ENCODE data around the gene CD34. TPM values are rescaled to one million over a fixed set of nuclear protein-coding genes. Genes with fewer than 3 reads are reported as not detected.
A peak's percentile ranks its signal among the peaks of the same experiment; 100 is the strongest.
"Not testable (repeated sequence)": the region's sequence is repeated elsewhere in the genome, so short reads cannot be mapped to it uniquely, and the experiment has no call there.

CD34 gene
- total RNA-seq, 1 experiment from 2014 or later, result 0.04 TPM

DNA sequence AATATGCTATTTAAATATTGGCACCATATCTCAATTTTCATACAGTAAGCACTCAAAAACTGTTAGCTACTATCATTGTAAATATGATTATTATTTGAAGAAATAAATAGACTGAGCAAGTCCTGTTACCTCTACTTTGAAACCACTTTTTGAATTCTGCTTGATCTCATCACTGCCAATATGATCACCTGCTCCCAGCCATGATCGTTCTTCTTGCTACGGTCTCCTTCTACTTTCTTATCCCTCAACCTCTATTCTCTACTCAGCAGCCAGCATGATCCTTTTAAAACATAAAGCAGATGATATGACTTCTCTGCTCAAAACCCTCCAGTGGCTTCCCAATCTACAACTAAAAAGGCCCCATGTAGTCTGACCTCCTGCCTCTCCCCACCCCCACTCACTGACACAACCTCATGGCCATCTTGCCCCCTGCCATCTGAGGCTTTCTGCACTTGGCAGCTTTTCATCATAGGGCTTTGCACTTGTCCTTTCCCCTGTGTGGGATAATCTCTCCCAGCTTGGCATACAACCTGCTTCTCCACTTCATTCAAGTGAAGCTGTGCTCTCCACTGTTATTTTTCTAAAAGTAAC is 27.2 kb downstream of the CD34 start:
- Histone ChIP-seq H3K79me2 (ENCODE audit: low read length) (no peaks in the 10 kb centered on the region), H2AFZ (ENCODE audit: low read length) (peak overlapping the region; percentile 62), H3K9me3 (ENCODE audit: low read length) (no peaks in the 10 kb centered on the region), H3K27me3 (ENCODE audit: low read length) (0 out of 2 replicates have a peak, but pooled peaks cover 3% of the 10 kb centered on the region), H3K4me2 (ENCODE audit: low read depth, low read length, poor library complexity, severe bottlenecking) (peak overlapping the region; percentile 57), H3K36me3 (ENCODE audit: insufficient read depth, low read length) (no peaks in the 10 kb centered on the region), H3K9me2 (replicated peaks; ENCODE audit: insufficient read depth, low read length) (no peaks in the 10 kb centered on the region), H3K9ac (ENCODE audit: low read length) (peak overlapping the region; percentile 32; the same call in 1 of the 2 replicates), H3K4me1 (ENCODE audit: low read length) (peaks cover 19% of the 10 kb centered on the region), H3K4me3 (ENCODE audit: low read length) (0 out of 2 replicates have a peak overlapping the region, but pooled peaks have one; percentile 37), H4K20me1 (ENCODE audit: insufficient read depth, low read depth, low read length) (no peaks in the 10 kb centered on the region), H3K27ac (ENCODE audit: low read length) (no peak overlapping the region)
- DNase-seq, result no peak

GRCh38 chr1:207883104-207883651 is 27.7 kb downstream of the CD34 start:
- peak overlapping the region; percentile 62 for H2AFZ ChIP-seq (ENCODE audit: low read length)
- no peaks in the 10 kb centered on the region for H3K9me2 ChIP-seq (replicated peaks; ENCODE audit: insufficient read depth, low read length)
- H3K36me3 ChIP-seq (ENCODE audit: insufficient read depth, low read length), result no peaks in the 10 kb centered on the region
- H3K9me3 ChIP-seq (ENCODE audit: low read length), result no peaks in the 10 kb centered on the region
- no peaks in the 10 kb centered on the region for H3K79me2 ChIP-seq (ENCODE audit: low read length)
- no peak overlapping the region for H3K27ac ChIP-seq (ENCODE audit: low read length)
- no peak for DNase-seq
- 0 out of 2 replicates have a peak, but pooled peaks cover 3% of the 10 kb centered on the region for H3K27me3 ChIP-seq (ENCODE audit: low read length)
- H3K4me2 ChIP-seq (ENCODE audit: low read depth, low read length, poor library complexity, severe bottlenecking), result peak overlapping the region; percentile 57
- peak overlapping the region; percentile 37; the same call in 1 of the 2 replicates for H3K4me3 ChIP-seq (ENCODE audit: low read length)
- H3K9ac ChIP-seq (ENCODE audit: low read length), result peak overlapping the region; percentile 32; the same call in 1 of the 2 replicates
- H4K20me1 ChIP-seq (ENCODE audit: insufficient read depth, low read depth, low read length), result no peaks in the 10 kb centered on the region
- peaks cover 19% of the 10 kb centered on the region for H3K4me1 ChIP-seq (ENCODE audit: low read length)

- peak overlapping the region; percentile 24 for H3K9ac ChIP-seq (ENCODE audit: low read length)
- H3K4me3 ChIP-seq (ENCODE audit: low read length), result 0 out of 2 replicates have a peak overlapping the region, but pooled peaks have one; percentile 37
- H3K4me1 ChIP-seq (ENCODE audit: low read length), result peaks cover 19% of the 10 kb centered on the region
- H3K79me2 ChIP-seq (ENCODE audit: low read length), result no peaks in the 10 kb centered on the region
- peak overlapping the region; percentile 62 for H2AFZ ChIP-seq (ENCODE audit: low read length)
- H4K20me1 ChIP-seq (ENCODE audit: insufficient read depth, low read depth, low read length), result no peaks in the 10 kb centered on the region
- no peak for DNase-seq
- 0 out of 2 replicates have a peak, but pooled peaks cover 3% of the 10 kb centered on the region for H3K27me3 ChIP-seq (ENCODE audit: low read length)
- H3K36me3 ChIP-seq (ENCODE audit: insufficient read depth, low read length), result no peaks in the 10 kb centered on the region
- H3K27ac ChIP-seq (ENCODE audit: low read length), result no peak overlapping the region
- no peaks in the 10 kb centered on the region for H3K9me3 ChIP-seq (ENCODE audit: low read length)
- H3K4me2 ChIP-seq (ENCODE audit: low read depth, low read length, poor library complexity, severe bottlenecking), result peak overlapping the region; percentile 57
- no peaks in the 10 kb centered on the region for H3K9me2 ChIP-seq (replicated peaks; ENCODE audit: insufficient read depth, low read length)
Measured at GRCh38 chr1:207882692-207883091, 28.2 kb downstream of the CD34 start.

DNA sequence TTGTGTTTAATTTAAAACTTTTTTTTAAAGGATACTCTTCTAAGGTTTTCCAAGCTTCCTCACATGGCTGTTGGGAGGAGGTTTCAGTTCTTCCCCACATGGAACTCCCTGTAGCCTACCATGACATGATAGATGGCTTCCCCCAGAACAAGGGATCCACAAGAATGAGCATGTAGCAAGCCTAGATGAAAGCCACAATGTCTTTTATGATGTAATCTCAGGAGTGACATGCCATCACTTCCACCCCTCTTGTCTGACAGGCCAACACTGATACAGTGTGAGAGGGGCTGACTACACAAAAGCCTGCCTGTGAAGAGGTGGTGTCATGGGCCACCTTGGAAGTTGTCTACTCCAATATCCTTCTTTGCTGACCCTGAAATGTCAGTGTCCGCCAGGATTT is 32.0 kb downstream of the CD34 start:
- H3K9me2 ChIP-seq (replicated peaks; ENCODE audit: insufficient read depth, low read length), result no peaks in the 10 kb centered on the region
- no peak overlapping the region for H2AFZ ChIP-seq (ENCODE audit: low read length)
- peaks cover 44% of the 10 kb centered on the region for H3K4me1 ChIP-seq (ENCODE audit: low read length)
- no peak overlapping the region for H3K9ac ChIP-seq (ENCODE audit: low read length)
- 0 out of 2 replicates have a peak, but pooled peaks cover 3% of the 10 kb centered on the region for H3K27me3 ChIP-seq (ENCODE audit: low read length)
- H3K4me2 ChIP-seq (ENCODE audit: low read depth, low read length, poor library complexity, severe bottlenecking), result no peak overlapping the region
- H3K27ac ChIP-seq (ENCODE audit: low read length), result no peak overlapping the region
- DNase-seq, result no peak
- no peaks in the 10 kb centered on the region; the same call in 1 of the 2 replicates for H3K79me2 ChIP-seq (ENCODE audit: low read length)
- H3K36me3 ChIP-seq (ENCODE audit: insufficient read depth, low read length), result no peaks in the 10 kb centered on the region
- H4K20me1 ChIP-seq (ENCODE audit: insufficient read depth, low read depth, low read length), result no peaks in the 10 kb centered on the region
- no peaks in the 10 kb centered on the region for H3K9me3 ChIP-seq (ENCODE audit: low read length)
- H3K4me3 ChIP-seq (ENCODE audit: low read length), result no peak overlapping the region

DNA sequence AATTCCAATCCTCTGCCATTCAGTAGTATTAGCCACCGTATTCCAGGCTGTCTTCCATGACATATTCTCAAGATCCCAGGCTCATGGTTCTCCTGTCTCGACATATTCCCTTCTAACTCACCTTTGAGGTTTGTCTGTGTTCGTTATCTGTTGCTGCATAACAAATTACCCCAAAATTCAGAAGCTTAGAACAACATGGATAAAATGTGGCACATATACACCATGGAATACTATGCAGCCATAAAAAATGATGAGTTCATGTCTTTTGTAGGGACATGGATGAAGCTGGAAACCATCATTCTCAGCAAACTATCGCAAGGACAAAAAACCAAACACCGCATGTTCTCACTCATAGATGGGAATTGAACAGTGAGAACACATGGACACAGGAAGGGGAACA is 33.0 kb downstream of the CD34 start:
- not testable (repeated sequence) for H3K27ac ChIP-seq (ENCODE audit: low read length); H3K9ac ChIP-seq (ENCODE audit: low read length); DNase-seq; H3K4me3 ChIP-seq (ENCODE audit: low read length); H4K20me1 ChIP-seq (ENCODE audit: insufficient read depth, low read depth, low read length); H3K27me3 ChIP-seq (ENCODE audit: low read length); H3K4me2 ChIP-seq (ENCODE audit: low read depth, low read length, poor library complexity, severe bottlenecking); H3K9me2 ChIP-seq (replicated peaks; ENCODE audit: insufficient read depth, low read length); H3K36me3 ChIP-seq (ENCODE audit: insufficient read depth, low read length); H3K79me2 ChIP-seq (ENCODE audit: low read length); H2AFZ ChIP-seq (ENCODE audit: low read length); H3K9me3 ChIP-seq (ENCODE audit: low read length)
- peaks cover 44% of the 10 kb centered on the region for H3K4me1 ChIP-seq (ENCODE audit: low read length)

DNA sequence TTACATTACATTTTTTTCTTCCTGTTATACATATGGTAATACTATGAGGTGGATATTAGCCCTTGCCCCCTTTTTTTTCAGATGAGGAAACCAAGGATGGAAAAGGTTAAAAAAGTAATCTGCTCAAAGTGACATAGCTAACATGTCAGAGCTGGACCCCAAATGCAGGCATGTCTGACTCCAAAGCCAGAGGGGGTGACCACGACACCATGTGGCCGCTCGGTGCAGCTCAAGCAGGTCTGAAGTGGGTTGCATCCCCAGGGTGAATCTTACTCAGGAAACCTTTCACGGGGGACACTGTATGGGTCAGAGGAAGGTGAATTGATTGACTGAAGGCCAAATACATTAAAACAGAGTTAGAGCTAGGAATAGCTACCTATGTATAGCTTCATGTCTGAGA is 34.8 kb downstream of the CD34 start:
- peak; percentile 86 for DNase-seq
- H3K4me3 ChIP-seq (ENCODE audit: low read length), result no peak overlapping the region
- H3K9ac ChIP-seq (ENCODE audit: low read length), result peak overlapping the region; percentile 45

GRCh38 chr1:207875532-207875931 is 35.4 kb downstream of the CD34 start:
- peak overlapping the region; percentile 61 for H3K27ac ChIP-seq (ENCODE audit: low read length)
- peak overlapping the region; percentile 24 for H3K4me2 ChIP-seq (ENCODE audit: low read depth, low read length, poor library complexity, severe bottlenecking)
- no peak for DNase-seq

More for the DNA sequence above, 34.8 kb downstream of the CD34 start:
- peak overlapping the region; percentile 61 for H3K27ac ChIP-seq (ENCODE audit: low read length)
- H3K9me3 ChIP-seq (ENCODE audit: low read length), result no peaks in the 10 kb centered on the region
- peaks cover 52% of the 10 kb centered on the region for H3K4me1 ChIP-seq (ENCODE audit: low read length)
- no peaks in the 10 kb centered on the region for H3K9me2 ChIP-seq (replicated peaks; ENCODE audit: insufficient read depth, low read length)
- H3K36me3 ChIP-seq (ENCODE audit: insufficient read depth, low read length), result no peaks in the 10 kb centered on the region
- no peaks in the 10 kb centered on the region; the same call in 1 of the 2 replicates for H3K79me2 ChIP-seq (ENCODE audit: low read length)
- peak overlapping the region; percentile 18; the same call in 1 of the 2 replicates for H2AFZ ChIP-seq (ENCODE audit: low read length)
- no peaks in the 10 kb centered on the region for H4K20me1 ChIP-seq (ENCODE audit: insufficient read depth, low read depth, low read length)
- H3K4me2 ChIP-seq (ENCODE audit: low read depth, low read length, poor library complexity, severe bottlenecking), result peak overlapping the region; percentile 24
- H3K27me3 ChIP-seq (ENCODE audit: low read length), result no peaks in the 10 kb centered on the region

GRCh38 chr1:207873055-207873890 is 37.7 kb downstream of the CD34 start:
- Histone ChIP-seq H3K4me2 (ENCODE audit: low read depth, low read length, poor library complexity, severe bottlenecking) (peak overlapping the region; percentile 91), H3K27me3 (ENCODE audit: low read length) (no peaks in the 10 kb centered on the region), H3K9ac (ENCODE audit: low read length) (peak overlapping the region; percentile 73), H3K36me3 (ENCODE audit: insufficient read depth, low read length) (no peaks in the 10 kb centered on the region), H3K9me3 (ENCODE audit: low read length) (no peaks in the 10 kb centered on the region), H3K4me1 (ENCODE audit: low read length) (peaks cover 73% of the 10 kb centered on the region), H3K9me2 (replicated peaks; ENCODE audit: insufficient read depth, low read length) (no peaks in the 10 kb centered on the region), H3K4me3 (ENCODE audit: low read length) (peak overlapping the region; percentile 60), H4K20me1 (ENCODE audit: insufficient read depth, low read depth, low read length) (no peaks in the 10 kb centered on the region), H3K27ac (ENCODE audit: low read length) (peak overlapping the region; percentile 96), H2AFZ (ENCODE audit: low read length) (no peak overlapping the region; the same call in 1 of the 2 replicates), H3K79me2 (ENCODE audit: low read length) (peaks cover 14% of the 10 kb centered on the region)
- peak; percentile 78 for DNase-seq

More at GRCh38 chr1:207875532-207875931, 35.4 kb downstream of the CD34 start:
- Histone ChIP-seq H3K9ac (ENCODE audit: low read length) (peak overlapping the region; percentile 45), H3K79me2 (ENCODE audit: low read length) (no peaks in the 10 kb centered on the region; the same call in 1 of the 2 replicates), H3K36me3 (ENCODE audit: insufficient read depth, low read length) (no peaks in the 10 kb centered on the region), H3K9me2 (replicated peaks; ENCODE audit: insufficient read depth, low read length) (no peaks in the 10 kb centered on the region), H3K27me3 (ENCODE audit: low read length) (no peaks in the 10 kb centered on the region), H4K20me1 (ENCODE audit: insufficient read depth, low read depth, low read length) (no peaks in the 10 kb centered on the region), H3K4me1 (ENCODE audit: low read length) (peaks cover 58% of the 10 kb centered on the region), H3K4me3 (ENCODE audit: low read length) (no peak overlapping the region), H3K9me3 (ENCODE audit: low read length) (no peaks in the 10 kb centered on the region), H2AFZ (ENCODE audit: low read length) (no peak overlapping the region)

All from Karpas-422 (cell line).